ENCODE measurements around the gene CBLN3. TPM values are rescaled to one million over a fixed set of nuclear protein-coding genes. Genes with fewer than 3 reads are reported as not detected.

The CBLN3 gene
- total RNA-seq, 1 experiment from 2014 or later = 2.0 TPM

GRCh38 chr14:24426912-24427536 is 2.4 kb downstream of the CBLN3 start:
- ChIA-PET CTCF (interaction anchor here (1.1 kb wide), 1 partner anchor 61 kb away, joined by 4 read pairs; no protein-coding TSS in a partner anchor), POLR2A (no interaction called here), RAD21 (ENCODE audit: low non-redundant PET in 1 of 2, low total read pairs in 2 of 2, uncharacterized antibody in 2 of 2, unreplicated experiment in 2 of 2) (no interaction called here)
- intact Hi-C loops (cut with micrococcal nuclease) = no loop called here
- Histone ChIP-seq H3K9me3 (ENCODE audit: control insufficient read depth in 1 of 2, insufficient read depth in 1 of 2, low read depth in 1 of 2, low read length in 2 of 2) (no peaks in the 10 kb centered on the region), H2AFZ (ENCODE audit: low read depth, low read length, poor library complexity, severe bottlenecking) (no peak overlapping the region), H4K20me1 (ENCODE audit: insufficient read depth) (no peaks in the 10 kb centered on the region), H3K27me3 (ENCODE audit: insufficient read depth, low read length) (no peaks in the 10 kb centered on the region), H3K4me3 (replicated peaks in 1 of 2; ENCODE audit: low read depth in 1 of 2, low read length in 2 of 2) (no peak overlapping the region), H3K4me1 (ENCODE audit: control insufficient read depth in 1 of 2, insufficient read depth in 2 of 2, low read length in 2 of 2) (peaks cover 14 to 36% of the 10 kb centered on the region in 2 experiments), H3K79me2 (ENCODE audit: insufficient read depth, low read length) (peaks cover 19% of the 10 kb centered on the region), H3K9ac (ENCODE audit: low read length) (no peak overlapping the region), H3K36me3 (ENCODE audit: control insufficient read depth in 1 of 2, insufficient read depth in 2 of 2, low read length in 2 of 2) (no peaks in the 10 kb centered on the region), H3K9me2 (ENCODE audit: insufficient read depth) (no peaks in the 10 kb centered on the region), H3K27ac (ENCODE audit: low read depth, low read length) (no peak overlapping the region), H3K4me2 (ENCODE audit: low read length) (no peak overlapping the region)
- no peak for ATAC-seq
- TF ChIP-seq MAX (IDR thresholded peaks at IDR 0.05) (no peak), SIN3A (IDR thresholded peaks at IDR 0.05; ENCODE audit: low read depth) (no peak), YY1 (IDR thresholded peaks at IDR 0.05; ENCODE audit: extremely low read depth, insufficient replicate concordance, low read depth, low read length) (no peak), CTCF (IDR thresholded peaks at IDR 0.05 in 2 of 3, conservative IDR thresholded peaks at IDR 0.05 in 1 of 3; ENCODE audit: borderline replicate concordance in 1 of 3, insufficient read depth in 1 of 3, low read depth in 2 of 3, low read length in 2 of 3) (no peak), TCF7L2 (IDR thresholded peaks at IDR 0.05; ENCODE audit: borderline replicate concordance, extremely low read depth, insufficient read depth, insufficient read length) (no peak), POLR2AphosphoS5 (IDR thresholded peaks at IDR 0.05; ENCODE audit: low read depth, low read length) (no peak), RAD21 (IDR thresholded peaks at IDR 0.05; ENCODE audit: low read depth) (no peak)
- BruUV-seq (replicated peaks) = no TSS peak
- no peak for DNase-seq (ENCODE audit: low read depth, low spot score)
